ENCODE data around the gene ADCY5. TPM values are rescaled to one million over a fixed set of nuclear protein-coding genes. Genes with fewer than 3 reads are reported as not detected.

Gene ADCY5
- total RNA-seq, 1 donor from 2014 or later, result 25.8 TPM

GRCh38 chr3:123302961-123303360 lies 145.9 kb downstream of the ADCY5 start:
- no peak for DNase-seq (ENCODE audit: low spot score)

- no peak for DNase-seq (ENCODE audit: low spot score)
These were observed 147.3 kb downstream of the ADCY5 start for GRCh38 chr3:123301331-123302184.

- DNase-seq (ENCODE audit: low spot score), result no peak
These were observed 148.3 kb downstream of the ADCY5 start for GRCh38 chr3:123300583-123300982.

- no peak for DNase-seq (ENCODE audit: low spot score)
These were observed 148.8 kb downstream of the ADCY5 start for GRCh38 chr3:123300056-123300455.

GRCh38 chr3:123299581-123299980 lies 149.3 kb downstream of the ADCY5 start:
- DNase-seq (ENCODE audit: low spot score), result no peak

GRCh38 chr3:123298903-123299302 lies 150.0 kb downstream of the ADCY5 start:
- DNase-seq (ENCODE audit: low spot score), result no peak

- no peak for DNase-seq (ENCODE audit: low spot score)
These were observed 151.3 kb downstream of the ADCY5 start for GRCh38 chr3:123297627-123297899.

- DNase-seq (ENCODE audit: low spot score), result no peak
These were observed 151.9 kb downstream of the ADCY5 start for GRCh38 chr3:123296836-123297626.

GRCh38 chr3:123296261-123296660 lies 152.6 kb downstream of the ADCY5 start:
- DNase-seq (ENCODE audit: low spot score), result no peak

GRCh38 chr3:123295901-123296250 lies 153.0 kb downstream of the ADCY5 start:
- no peak for DNase-seq (ENCODE audit: low spot score)

GRCh38 chr3:123295171-123295900 lies 153.6 kb downstream of the ADCY5 start:
- DNase-seq (ENCODE audit: low spot score), result no peak

- no peak for DNase-seq (ENCODE audit: low spot score)
These were observed 154.5 kb downstream of the ADCY5 start for GRCh38 chr3:123294296-123294938.

- no peak for DNase-seq (ENCODE audit: low spot score)
These were observed 156.3 kb downstream of the ADCY5 start for GRCh38 chr3:123292321-123293310.

- no peak for DNase-seq (ENCODE audit: low spot score)
These were observed 157.5 kb downstream of the ADCY5 start for GRCh38 chr3:123291404-123291803.

GRCh38 chr3:123290962-123291361 lies 157.9 kb downstream of the ADCY5 start:
- DNase-seq (ENCODE audit: low spot score), result no peak

- no peak for DNase-seq (ENCODE audit: low spot score)
These were observed 158.6 kb downstream of the ADCY5 start for GRCh38 chr3:123290107-123290930.

- no peak for DNase-seq (ENCODE audit: low spot score)
These were observed 159.3 kb downstream of the ADCY5 start for GRCh38 chr3:123289391-123290106.

- DNase-seq (ENCODE audit: low spot score), result no peak
These were observed 161.0 kb downstream of the ADCY5 start for GRCh38 chr3:123287962-123288302.

Data from mucosa of gallbladder (tissue), 1 donor.